ENCODE results near the gene FRY. TPM values are rescaled to one million over a fixed set of nuclear protein-coding genes. Genes with fewer than 3 reads are reported as not detected.
A peak's percentile ranks its signal among the peaks of the same experiment; 100 is the strongest.

Gene FRY
- total and polyA plus RNA-seq, 2 of the 13 experiments (the other 11 are each of a cell fraction or from before 2014, with no cell fraction given), result 8.2 to 13.1 TPM

- peak; percentile 16; the same call in 1 of the 2 replicates for TF ChIP-seq AHDC1 (CRISPR knock-in tag; IDR thresholded peaks at IDR 0.05; ENCODE audit: borderline replicate concordance)
- TF ChIP-seq ZNF264 (CRISPR knock-in tag; IDR thresholded peaks at IDR 0.05), result 0 out of 2 replicates have a peak, but pooled peaks have one; percentile 50
- no peak for TF ChIP-seq THAP7 (CRISPR knock-in tag; IDR thresholded peaks at IDR 0.05)
- no peak for TF ChIP-seq SNAPC4 (CRISPR knock-in tag; IDR thresholded peaks at IDR 0.05)
- TF ChIP-seq ZSCAN22 (CRISPR knock-in tag; IDR thresholded peaks at IDR 0.05), result no peak
- TF ChIP-seq ZNF674 (CRISPR knock-in tag; IDR thresholded peaks at IDR 0.05; ENCODE audit: low read depth), result no peak
- TF ChIP-seq ZNF562 (CRISPR knock-in tag; IDR thresholded peaks at IDR 0.05; ENCODE audit: borderline replicate concordance), result no peak
- TF ChIP-seq ZBTB42 (CRISPR knock-in tag; IDR thresholded peaks at IDR 0.05), result no peak
- no peak for TF ChIP-seq ZNF230 (CRISPR knock-in tag; IDR thresholded peaks at IDR 0.05)
- TF ChIP-seq TEF (CRISPR knock-in tag; IDR thresholded peaks at IDR 0.05), result no peak
- TF ChIP-seq SAFB2 (CRISPR knock-in tag; IDR thresholded peaks at IDR 0.05; ENCODE audit: borderline replicate concordance, low read depth), result no peak
- TF ChIP-seq ZFP41 (CRISPR knock-in tag; IDR thresholded peaks at IDR 0.05; ENCODE audit: borderline replicate concordance), result no peak
- no peak for TF ChIP-seq GLI4 (CRISPR knock-in tag; IDR thresholded peaks at IDR 0.05; ENCODE audit: borderline replicate concordance)
- TF ChIP-seq ZNF709 (CRISPR knock-in tag; IDR thresholded peaks at IDR 0.05), result no peak
- TF ChIP-seq ZFP36L2 (CRISPR knock-in tag; IDR thresholded peaks at IDR 0.05), result no peak
- TF ChIP-seq ERF (CRISPR knock-in tag; IDR thresholded peaks at IDR 0.05), result peak; percentile 48; the same call in 1 of the 2 replicates
These were observed 107.7 kb downstream of the FRY start (continued) for GRCh38 chr13:32139251-32139650.

All from HepG2 (cell line).